ENCODE measurements around the gene CARD9.

DNA sequence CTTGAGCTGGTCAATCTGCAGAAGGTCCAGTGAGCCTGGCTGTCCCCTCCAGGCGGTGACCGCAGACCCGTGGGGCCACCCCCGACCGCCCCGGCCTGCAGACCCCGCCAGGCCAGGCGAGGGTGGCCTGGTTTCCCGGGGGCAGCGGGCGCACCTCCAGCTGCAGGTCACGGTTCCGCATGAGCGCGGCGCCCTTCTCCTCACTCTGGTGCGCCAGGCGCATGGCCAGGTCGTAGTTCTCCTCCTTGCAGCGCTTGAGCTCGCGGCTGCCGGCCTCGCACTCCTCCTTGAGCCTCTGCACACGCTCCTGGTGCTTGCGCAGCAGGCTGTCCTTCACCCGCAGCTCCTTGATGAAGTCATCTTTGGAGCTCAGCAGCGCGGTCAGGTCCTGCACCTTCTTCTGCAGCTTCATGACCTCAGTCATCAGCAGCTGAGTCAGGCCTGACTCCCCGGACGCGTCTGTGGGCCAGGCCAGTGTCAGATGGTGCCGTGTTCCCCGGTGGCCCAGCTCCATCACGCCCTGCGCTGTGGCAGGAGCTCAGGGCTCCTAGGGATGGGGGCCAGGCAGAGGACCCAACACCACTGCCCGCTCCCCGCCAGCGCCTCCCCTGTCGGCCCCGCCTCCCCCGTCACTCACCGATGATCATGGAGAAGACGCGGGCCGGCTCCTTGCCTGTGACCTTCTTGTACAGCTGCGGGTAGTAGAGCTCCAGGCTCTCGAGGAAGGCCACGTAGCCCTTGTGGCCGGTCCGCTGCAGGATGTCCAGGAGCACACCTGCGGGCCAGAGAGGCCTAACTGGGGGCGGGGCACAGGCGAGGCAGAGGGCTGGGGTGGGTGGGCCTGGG, 2.6 kb downstream of the CARD9 start:
- TF ChIP-seq POLR2AphosphoS5 (IDR thresholded peaks at IDR 0.05), result no peak
- TF ChIP-seq, protein P1, sequence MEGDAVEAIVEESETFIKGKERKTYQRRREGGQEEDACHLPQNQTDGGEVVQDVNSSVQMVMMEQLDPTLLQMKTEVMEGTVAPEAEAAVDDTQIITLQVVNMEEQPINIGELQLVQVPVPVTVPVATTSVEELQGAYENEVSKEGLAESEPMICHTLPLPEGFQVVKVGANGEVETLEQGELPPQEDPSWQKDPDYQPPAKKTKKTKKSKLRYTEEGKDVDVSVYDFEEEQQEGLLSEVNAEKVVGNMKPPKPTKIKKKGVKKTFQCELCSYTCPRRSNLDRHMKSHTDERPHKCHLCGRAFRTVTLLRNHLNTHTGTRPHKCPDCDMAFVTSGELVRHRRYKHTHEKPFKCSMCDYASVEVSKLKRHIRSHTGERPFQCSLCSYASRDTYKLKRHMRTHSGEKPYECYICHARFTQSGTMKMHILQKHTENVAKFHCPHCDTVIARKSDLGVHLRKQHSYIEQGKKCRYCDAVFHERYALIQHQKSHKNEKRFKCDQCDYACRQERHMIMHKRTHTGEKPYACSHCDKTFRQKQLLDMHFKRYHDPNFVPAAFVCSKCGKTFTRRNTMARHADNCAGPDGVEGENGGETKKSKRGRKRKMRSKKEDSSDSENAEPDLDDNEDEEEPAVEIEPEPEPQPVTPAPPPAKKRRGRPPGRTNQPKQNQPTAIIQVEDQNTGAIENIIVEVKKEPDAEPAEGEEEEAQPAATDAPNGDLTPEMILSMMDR (IDR thresholded peaks at IDR 0.05), result no peak

Data from stomach (tissue), 4 donors.